GM19395 (cell line): ENCODE results near the gene MSI2.
"Not testable (repeated sequence)": the region's sequence is repeated elsewhere in the genome, so short reads cannot be mapped to it uniquely, and the experiment has no call there.

Source experiments
- ATAC-seq: cut with Tn5 transposase; IDR thresholded peaks from one replicate; pipeline ENCODE4 v1.9.1; 2021; ENCODE audit warnings: mild to moderate bottlenecking, moderate library complexity; ENCODE audit not compliant: unreplicated experiment

The MSI2 gene

DNA sequence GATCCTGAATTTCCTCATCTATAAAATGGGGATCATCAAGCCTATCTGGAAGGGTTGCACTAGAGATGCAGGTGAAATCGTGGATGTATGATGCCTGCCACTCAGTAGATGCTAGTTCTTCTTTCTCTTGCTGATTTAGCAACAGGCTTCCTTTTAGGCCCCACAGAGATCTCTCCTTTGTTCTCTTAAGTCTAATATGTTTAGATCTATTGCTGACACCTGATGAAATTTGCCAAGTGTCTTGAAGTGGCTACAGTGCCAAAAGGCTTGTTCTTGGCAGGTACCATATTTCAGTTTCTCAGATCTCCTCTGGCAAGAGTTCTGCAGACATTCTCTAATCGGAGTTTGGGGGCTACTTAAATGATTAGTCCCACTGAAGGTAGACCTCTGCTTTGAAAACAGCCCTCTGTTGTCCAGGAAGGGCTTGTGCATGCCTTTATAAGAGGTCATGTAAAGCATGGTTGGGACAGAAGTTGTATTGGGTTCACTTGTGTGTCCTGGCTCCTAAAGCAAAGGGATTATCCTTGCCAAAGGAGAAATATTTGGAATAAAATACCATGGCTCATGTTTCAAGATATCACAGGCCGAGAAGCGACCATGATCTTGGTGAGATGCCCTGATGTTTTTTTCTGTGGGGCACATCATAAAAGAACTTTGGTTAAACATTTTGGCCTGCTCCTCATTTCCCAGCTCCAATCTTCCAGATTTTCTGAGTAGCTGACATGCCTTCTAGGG is 234.0 kb downstream of the MSI2 start:
- no peak for ATAC-seq

DNA sequence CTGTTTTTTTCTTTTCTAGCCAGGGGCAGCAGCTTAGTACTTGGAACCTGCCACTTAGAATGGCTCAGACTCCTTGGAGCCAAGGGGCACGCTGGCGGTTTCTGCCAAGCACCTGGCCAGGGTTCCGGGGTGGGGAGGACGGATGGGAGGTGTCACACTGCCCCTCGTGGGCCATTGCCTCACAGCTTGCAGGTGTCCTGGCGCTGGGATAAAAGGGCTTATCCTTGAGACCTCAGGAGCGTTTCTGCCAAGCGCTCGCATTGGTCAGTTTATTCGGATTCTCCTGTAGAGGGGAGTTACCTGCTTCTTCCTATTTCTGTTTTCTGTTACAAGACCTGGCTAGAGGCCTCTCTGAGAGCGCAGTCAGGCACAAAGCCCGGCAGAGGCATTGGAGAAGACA is 234.6 kb downstream of the MSI2 start:
- no peak for ATAC-seq

DNA sequence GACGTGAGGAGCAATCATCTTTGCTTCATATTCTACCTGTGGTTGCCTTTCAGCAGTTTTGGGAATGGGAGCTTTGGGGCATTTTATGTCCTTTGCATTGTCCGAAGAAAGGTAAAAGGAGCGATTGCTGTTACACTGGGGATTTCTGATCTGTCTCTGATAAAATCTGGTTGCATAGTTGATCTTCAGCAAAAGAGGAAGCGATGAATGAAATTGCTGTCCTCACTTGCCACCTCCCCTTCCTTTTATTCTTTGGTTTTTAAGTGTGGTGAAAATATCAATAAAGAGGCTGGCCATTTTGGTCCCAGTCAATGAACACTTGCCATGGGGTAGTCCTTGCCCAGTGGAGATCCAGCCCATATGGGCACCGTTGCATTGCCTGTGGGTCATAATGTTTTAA is 236.8 kb downstream of the MSI2 start:
- ATAC-seq, result no peak

DNA sequence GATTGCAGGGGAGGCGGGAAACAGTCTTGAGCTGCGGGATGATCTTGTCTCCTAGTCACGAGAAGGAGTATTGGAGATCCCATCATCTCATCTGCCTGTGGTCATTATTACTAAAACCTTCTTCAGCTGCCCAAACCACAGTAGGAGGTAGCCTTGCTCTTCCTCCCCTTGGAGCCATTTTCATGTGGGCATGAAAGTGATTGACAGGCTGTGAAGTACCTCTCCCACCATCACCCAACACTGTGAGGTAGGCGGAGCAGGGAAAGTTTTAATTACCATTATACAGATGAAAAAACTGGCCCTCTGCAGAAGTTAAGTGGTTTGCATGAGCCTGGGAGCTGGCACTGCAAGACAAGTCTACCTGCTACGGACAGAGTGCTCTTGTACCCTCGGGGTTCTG is 237.3 kb downstream of the MSI2 start:
- no peak for ATAC-seq

DNA sequence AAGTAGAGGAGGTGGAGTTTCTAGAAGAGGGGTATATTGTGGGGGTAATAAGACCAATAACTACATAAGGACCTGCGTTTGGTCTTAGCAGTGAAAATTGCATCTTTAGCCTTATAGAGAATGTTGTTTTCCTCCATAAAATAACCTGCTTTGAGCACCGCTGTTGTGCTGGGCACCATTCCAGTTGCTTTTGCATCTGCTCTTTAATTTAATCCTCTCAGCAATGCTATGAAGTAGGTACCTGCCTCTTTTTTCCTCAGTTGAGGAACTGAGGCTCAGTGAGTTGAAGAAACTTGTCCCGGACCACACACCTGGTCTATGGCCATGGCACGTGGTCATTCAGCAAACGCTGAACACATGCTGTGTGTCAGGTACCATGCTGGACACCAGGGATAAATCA is 238.1 kb downstream of the MSI2 start:
- no peak for ATAC-seq

DNA sequence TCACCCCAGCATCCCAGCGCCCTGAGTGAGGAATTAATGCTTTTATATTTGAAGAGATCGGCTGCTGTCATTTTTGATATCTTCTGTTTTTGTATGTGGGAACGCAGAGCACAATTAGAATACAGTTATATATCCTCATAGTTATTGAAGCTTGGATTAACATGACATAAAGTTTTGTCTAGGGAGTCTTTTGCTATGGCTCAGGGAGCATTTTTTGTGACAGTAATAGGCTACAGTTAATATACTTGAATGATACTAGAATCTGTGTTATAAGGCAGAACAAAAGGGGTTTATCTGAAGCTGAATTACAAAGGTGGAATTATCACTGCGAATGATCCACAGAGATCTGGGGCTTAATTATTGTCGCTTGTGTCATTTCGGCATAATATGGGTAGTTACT is 239.4 kb downstream of the MSI2 start:
- no peak for ATAC-seq

DNA sequence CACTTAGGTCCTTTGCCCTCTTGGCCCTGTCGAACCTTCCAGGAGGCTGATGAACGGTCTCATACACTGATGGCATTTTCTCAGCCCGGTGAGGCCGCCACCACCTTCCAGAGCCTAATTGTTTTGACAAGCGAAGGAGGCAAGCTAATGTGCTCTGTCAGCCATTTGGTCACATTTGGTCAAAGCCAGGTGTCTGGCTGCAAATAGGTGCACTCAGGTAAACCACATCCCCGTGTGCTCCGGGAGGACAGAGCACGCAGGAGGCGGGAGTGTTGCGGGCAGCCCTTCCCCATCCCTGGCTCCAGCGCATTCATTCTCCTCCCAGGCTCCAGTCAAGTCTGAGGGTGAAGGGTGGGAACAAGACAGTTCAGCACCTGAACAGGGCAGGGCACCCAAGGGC is 240.1 kb downstream of the MSI2 start:
- ATAC-seq, result no peak

DNA sequence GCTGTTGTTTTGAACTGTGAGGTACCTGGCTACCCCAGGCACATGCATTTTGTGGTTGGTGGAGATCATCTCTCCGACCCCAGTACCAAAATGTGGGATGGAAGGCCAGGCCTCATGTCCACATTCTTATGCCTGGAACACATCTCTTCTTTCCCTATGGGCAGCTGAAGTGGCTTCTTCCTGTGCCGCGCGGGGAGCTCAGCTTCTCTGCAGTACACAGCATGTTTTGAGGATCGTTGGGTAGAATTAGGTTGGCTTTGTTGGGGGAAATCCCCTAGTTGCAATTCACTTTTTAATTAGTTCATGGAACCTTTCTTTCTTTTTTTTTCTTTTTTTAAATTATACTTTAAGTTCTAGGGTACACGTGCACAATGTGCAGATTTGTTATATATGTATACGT is 242.1 kb downstream of the MSI2 start:
- no peak for ATAC-seq

DNA sequence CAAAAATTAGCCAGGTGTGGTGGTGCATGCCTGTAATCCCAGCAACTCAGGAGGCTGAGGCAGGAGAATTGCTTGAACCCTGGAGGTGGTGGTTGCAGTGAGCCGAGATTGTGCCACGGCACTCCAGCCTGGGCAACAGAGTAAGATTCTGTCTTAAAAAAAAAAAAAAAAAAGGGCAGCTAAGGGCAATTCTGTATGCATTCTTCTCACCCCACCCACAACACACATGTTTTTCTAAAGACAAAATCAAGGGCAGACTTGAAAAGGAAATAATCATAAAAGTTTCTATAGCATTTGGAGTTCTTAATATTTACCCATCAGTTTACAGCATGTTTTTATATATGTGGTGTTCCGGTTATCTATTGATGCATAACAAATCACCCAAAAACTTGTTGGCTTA is 242.9 kb downstream of the MSI2 start:
- ATAC-seq, result not testable (repeated sequence)

DNA sequence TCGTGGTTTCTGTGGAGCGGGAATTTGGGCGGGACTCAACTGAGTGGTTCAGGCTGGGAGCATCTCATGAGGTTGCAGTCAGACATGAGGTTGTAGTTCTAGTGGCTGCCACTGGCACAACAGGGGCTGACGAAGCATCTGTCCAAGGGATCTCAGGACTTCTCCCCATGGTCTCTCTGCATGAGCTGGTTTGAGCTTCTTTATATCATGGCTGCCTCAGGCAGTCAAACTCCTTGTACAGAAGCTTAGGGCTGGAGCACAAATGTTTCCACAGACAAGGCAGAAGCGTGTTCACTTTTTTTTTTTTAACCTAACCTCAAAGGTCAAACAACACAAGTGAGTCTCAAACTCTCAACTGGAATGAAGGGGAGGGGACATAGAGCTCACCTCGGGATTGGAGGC is 243.3 kb downstream of the MSI2 start:
- ATAC-seq, result no peak

DNA sequence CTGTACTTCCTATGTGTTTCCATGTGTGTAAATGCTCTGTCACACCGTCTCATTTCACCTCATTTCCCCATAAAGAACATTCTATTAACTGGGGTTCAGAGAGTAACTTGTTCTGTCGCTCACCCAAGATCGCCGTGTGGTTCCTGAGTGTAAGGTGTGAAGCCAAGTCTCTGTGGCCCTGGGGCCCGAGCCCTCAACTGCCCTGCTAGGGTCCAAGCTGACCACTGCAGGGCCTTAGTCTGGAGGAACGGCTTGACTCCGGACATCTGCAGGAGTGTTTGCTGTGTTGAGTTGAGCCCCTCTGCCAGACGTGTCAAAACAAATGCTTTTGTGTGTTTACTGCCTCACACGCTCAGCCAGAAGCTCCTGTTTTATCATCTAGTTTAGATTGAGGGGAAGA is 244.7 kb downstream of the MSI2 start:
- ATAC-seq, result no peak

DNA sequence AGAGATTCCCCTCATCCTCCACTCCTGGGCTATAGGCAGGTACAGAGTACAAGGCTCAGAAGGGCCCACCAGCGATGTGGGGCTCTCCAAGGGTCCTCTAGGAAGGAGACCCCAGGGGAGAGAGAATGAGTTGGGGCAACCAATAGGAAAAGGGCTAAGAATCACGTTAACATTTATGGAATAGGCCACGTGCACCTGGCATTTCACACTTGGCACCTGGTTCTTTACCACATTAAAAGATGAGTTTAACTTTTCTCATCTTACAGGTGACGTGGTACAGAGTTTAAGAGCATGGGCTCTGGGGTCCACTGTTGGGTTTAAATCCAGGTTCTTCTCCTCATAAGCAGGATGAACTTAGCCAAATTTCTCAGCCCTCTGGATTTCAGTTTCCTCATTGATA is 245.7 kb downstream of the MSI2 start:
- no peak for ATAC-seq

DNA sequence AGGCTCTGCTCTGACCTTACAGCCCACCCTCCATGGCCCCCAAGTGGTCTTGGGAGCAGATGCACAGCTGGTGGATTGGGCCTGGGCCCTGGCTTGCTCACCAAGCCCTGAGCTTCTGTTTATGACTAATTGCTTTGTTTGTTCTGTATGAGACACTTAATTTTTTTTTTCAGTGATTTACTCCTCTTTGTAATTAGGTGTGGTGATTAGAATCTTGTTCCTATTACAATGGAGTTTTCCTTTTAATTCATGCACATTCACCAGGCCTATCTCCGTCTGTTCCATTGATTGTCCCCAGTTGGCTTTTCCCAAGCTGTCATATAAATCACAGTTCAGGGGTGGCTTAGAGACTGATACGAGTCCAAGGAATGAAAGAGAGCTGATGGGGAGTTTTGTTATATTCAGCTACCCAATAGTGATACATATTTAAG is 246.5 kb downstream of the MSI2 start:
- no peak for ATAC-seq

DNA sequence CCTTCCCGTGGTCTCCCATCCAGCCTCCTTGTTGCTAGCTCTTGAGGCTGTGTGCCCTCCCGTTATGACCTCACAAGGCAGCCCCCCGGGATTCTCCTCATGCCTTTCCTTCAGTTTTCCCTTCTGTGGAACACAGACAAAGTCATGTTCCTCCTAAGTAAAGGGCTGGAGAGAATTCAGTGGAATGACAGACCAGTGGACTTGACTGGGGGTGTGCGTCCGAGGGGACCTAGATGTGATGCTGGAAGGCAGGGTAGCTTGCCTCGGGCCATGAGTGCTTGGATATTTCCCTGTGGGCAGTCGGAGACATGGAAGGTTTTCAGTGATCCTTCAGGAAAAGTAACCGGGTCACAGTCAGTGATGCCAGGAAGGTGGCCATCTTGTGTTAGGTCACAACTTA is 247.9 kb downstream of the MSI2 start:
- ATAC-seq, result no peak

DNA sequence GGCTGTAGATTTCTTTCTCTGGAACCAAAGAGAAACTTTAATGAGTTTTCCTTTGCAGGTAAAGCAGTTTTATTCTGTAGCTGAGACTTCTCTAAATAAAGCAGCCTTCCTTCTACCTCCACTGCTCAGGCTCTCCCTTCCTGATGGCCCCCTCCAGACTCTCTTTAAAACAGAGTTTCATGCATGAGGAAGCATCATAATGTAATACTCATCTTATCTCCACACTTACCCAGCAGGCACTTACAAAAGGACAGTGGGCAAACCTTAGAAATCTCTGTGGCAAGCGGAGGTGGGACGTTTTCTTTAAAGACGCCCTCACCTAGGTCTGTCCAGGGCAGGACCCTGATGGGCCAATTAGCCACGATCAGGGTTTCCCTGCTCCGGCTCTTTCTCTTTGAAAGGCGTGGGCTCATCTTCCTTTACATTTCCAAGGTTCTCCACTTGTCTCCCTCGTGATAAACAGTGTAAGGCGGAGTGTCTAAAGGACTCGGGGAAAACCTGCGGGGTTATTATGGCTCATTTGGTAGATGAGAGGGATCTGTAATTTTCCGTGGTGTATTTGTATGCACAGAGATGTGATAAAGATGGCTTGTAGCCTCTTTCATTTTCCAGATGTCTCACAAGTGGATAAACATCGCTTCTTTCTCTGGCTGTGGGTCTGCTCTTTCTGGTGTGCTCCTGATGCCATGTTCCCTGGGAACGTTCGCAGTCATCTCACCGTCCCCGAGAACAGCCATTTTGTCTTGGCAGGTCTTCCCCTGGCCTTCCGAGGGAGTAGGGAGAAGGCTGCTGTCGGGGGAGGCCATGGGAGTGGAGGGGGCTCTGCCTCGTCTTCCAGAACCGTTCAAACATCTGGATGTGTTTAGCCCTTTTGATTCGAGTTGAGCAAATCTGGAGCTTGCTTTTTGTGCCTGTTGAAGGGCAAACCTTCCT is 249.8 kb downstream of the MSI2 start:
- ATAC-seq, result no peak

DNA sequence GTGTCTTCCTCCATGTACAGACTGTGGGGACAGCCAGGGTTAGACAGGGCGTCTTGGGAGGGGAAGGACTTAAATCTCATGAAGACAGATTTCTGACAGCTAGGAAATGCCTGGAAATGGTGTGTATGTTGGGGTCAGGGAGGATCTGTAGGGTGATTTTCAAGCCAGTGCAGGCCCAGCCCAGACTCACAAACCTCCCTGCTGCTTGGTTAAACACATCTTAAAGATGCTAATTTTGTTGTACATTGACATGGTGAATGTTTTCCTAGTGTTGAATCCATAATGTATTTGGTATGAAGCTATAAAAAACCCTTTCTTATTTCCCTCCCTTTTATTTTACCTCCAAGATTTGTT is 250.4 kb downstream of the MSI2 start:
- ATAC-seq, result no peak

DNA sequence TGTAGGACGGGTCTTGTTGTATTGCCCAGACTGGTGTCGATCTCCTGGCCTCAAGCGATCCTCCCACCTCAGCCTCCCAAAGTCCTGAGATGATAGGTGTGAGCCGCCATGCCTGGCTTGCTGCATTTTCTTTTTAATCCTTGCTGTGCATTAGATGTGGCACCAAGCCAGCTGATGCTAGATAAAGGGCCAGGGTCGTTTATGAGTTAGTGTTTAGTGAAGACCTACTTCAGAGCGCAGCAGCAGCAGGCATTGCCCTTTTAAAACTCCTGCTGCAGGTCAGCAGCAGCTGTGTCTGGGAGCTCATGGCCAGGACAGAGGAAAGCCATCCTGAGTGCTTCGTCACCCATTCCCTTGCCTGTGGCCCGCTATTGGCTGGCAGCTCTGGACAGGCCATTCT is 251.5 kb downstream of the MSI2 start:
- no peak for ATAC-seq

DNA sequence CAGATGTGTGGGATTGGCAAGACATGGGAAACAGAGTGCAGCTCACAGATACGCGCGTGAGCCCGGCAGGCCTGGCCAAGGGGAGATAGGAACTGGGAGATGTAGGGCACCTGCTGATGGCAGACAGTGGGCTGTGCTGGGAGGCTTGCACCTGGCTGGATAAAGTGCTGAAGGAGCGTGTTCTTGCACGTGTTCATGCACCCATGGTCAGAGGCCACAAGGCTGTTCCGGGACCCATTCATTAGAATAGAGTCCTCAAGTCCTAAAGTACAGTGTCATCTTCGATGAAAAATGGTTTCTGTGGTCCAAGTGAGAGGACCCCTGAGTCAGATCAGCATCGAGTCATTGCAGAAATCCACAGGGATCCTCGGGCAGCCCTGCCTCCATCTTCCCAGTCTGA is 252.3 kb downstream of the MSI2 start:
- no peak for ATAC-seq

DNA sequence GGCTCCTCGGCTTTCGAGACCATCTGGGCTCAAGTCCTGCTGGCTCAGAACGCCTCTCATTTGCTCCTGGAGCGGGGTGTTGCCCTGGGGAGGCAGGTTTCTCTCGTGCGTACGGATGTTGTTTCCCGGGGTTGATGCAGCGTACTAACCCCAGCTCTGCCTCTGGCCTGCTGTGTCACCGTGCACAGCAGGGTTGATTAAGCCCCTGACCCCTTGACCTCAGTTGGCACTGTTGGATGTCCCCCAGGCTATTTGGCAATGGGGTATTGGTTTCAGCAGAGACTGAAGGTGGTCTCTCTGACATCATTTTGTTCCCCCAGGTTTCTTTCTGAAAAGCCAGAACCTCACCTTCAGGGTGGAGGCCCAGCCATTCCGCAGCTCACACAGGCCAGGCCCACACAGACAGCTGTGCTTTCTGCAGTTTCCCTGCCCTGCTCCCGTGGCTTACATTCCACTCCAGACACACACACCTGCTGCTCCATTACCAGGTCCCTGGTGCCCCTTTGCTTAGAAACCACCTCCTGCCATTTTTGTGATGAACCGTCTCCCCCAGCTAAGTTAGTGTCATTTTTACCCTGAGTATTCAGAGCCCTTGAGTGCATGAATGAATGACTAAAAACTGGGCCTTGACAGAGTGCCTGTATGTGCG is 255.3 kb downstream of the MSI2 start:
- no peak for ATAC-seq

DNA sequence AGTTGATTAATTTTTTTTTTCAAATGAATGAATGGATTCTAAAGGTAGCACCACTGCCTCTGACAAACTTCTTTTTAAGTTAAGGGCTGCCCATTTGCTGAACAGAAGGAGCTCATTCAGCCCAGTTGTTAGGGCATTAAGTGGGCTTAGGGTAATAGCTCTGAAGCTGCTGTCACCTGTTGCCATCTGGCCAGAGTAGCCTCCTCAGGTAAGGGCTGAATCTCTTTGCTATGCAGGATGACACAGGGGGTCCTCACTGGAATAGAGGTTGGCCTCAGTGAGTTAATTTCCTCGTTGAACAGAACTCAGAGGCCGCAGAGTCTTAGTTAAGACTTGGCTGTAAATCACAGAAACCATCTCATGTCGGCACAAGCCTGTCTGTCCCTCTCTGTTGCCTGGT is 255.9 kb downstream of the MSI2 start:
- ATAC-seq, result no peak

DNA sequence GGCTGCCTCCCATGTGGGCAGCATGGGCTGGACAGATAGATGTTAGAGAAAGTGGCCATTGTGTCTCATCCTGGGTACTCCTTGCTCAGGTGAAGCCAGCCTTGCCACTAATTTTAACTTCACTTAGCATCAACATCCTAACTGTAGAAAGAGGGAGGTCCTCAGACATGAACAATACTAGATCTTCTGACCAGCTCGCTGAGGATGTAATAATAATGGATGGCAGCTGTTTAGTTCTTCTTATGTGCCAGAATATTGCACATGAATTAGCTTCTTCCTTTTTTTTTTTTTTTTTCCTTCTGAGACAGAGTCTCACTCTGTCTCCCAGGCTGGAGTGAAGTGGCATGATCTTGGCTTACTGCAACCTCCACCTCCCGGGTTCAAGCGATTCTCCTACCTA is 256.4 kb downstream of the MSI2 start:
- no peak for ATAC-seq

DNA sequence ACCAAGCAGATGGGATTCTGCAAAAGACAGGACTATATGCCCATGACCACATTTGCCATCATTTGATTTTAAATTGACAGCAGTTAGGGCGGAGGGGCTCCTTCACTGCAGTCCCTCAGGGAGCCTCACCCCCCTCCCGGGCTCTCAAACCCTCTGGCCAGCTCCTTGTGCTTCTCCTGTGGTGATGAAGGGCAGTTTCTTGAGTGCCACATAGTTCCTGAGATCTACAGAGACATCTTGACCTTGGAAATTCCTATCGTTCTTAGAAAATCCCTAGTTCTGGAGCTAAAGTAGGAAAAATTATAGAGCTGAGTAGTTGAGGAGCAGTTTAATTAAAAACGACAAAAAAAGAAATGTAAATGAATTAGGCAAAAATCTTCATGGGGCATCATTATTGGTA is 257.2 kb downstream of the MSI2 start:
- no peak for ATAC-seq
